GM12801 (cell line): ENCODE data around the gene SYT3.

Source experiments
- CTCF ChIP-seq: IDR thresholded peaks from one replicate; pipeline ENCODE4 v1.5.1; 2011; ENCODE audit warnings: control low read depth; ENCODE audit not compliant: insufficient read length; ENCODE audit errors: extremely low read depth

The SYT3 gene

GRCh38 chr19:50644315-50644915, 4.7 kb upstream of the SYT3 start:
- no peak for TF ChIP-seq CTCF

GRCh38 chr19:50640368-50640767, 687 bp upstream of the SYT3 start:
- TF ChIP-seq CTCF: no peak

GRCh38 chr19:50638600-50638999, 1.1 kb downstream of the SYT3 start:
- TF ChIP-seq CTCF: no peak

- TF ChIP-seq CTCF: no peak
Observed at GRCh38 chr19:50636317-50637085, 3.2 kb downstream of the SYT3 start.

- no peak for TF ChIP-seq CTCF
Observed at GRCh38 chr19:50633973-50634372, 5.7 kb downstream of the SYT3 start.

GRCh38 chr19:50633359-50633758, 6.3 kb downstream of the SYT3 start:
- TF ChIP-seq CTCF: no peak

GRCh38 chr19:50632151-50632835, 7.4 kb downstream of the SYT3 start:
- TF ChIP-seq CTCF: no peak
